ENCODE results near the gene POLE. TPM values are rescaled to one million over a fixed set of nuclear protein-coding genes. Genes with fewer than 3 reads are reported as not detected.
A peak's percentile ranks its signal among the peaks of the same experiment; 100 is the strongest.

Gene POLE
- total RNA-seq, 2 donors from 2014 or later = 41.3 to 45.7 TPM

GRCh38 chr12:132610051-132610759, 76.9 kb downstream of the POLE start, which contains the start of gene LRCOL1:
TSS of gene LRCOL1 (minus strand) at chr12:132610582. CDS start at chr12:132606251, 4,331 bp downstream.
- TF ChIP-seq CTCF (IDR thresholded peaks at IDR 0.05) = no peak
- peak within 1 kb of the TSS; percentile 29 for H3K4me3 ChIP-seq
- ATAC-seq (ENCODE audit: insufficient number of reproducible peaks, low FRiP score, low read depth) (no peak), DNase-seq (ENCODE audit: low spot score) (no peak)
- H3K27me3 ChIP-seq (replicated peaks; ENCODE audit: insufficient read depth) = no peaks in the 10 kb centered on the region
- no peaks in the 10 kb centered on the region for H3K36me3 ChIP-seq
- peaks cover 0 to 11% of the 10 kb centered on the region in 2 donors for H3K4me1 ChIP-seq (ENCODE audit: control insufficient read depth in 1 of 2, low read depth in 2 of 2)
- H3K9me3 ChIP-seq = no peaks in the 10 kb centered on the region
- H3K27ac ChIP-seq = no peak within 1 kb of the TSS

DNA sequence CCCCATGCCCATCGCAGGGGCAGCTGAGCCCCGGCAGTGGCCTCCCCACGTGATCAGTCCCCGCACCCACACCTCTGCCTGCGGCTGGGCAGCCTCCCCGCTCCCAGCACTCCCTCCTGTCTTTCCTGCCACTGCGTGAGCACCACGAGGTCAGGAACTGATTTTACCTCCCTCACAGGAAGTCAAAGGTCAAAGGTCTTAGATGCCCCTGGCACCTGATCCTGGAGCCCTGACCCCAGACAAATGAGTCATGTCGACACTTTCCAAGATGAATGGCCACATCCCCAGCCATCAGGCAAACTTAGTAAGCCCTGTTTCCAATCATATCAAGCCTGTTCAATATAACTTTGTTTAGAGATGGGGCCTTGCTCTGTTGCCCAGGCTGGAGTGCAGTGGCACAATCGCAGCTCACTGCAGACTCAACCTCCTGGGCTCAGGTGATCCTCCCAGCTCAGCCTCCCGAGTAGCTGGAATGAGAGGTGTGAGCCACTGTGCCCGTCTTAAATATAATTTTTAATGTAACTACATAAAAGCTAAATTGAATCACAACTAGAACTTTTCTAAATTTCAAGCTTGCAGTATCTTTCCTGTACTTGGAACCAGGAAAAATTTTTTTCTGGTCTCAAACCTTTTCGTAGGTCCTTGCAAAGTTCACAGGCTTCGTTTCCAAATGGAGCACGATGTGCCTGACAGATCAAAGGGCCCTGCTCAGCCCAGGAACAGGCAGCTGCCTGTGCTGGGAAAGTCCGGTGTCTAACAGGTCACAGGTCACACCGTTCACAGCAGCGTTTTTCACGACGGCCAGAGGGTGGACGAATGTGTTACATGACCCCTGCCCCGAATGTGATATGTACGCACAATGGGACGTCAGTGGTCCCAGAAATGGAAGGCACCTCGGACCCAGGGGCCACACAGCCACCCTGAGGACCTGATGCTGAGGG, 78.6 kb downstream of the POLE start:
- Histone ChIP-seq H3K36me3 (no peaks in the 10 kb centered on the region), H3K4me1 (ENCODE audit: control insufficient read depth in 1 of 2, low read depth in 2 of 2) (peaks cover 0 to 17% of the 10 kb centered on the region in 2 donors), H3K27ac (no peak overlapping the region), H3K27me3 (replicated peaks; ENCODE audit: insufficient read depth) (no peaks in the 10 kb centered on the region), H3K9me3 (no peaks in the 10 kb centered on the region), H3K4me3 (no peak overlapping the region)
- TF ChIP-seq CTCF (IDR thresholded peaks at IDR 0.05) = no peak
- no peak for ATAC-seq (ENCODE audit: insufficient number of reproducible peaks, low FRiP score, low read depth)
- no peak for DNase-seq (ENCODE audit: low spot score)

- no peaks in the 10 kb centered on the region for H3K9me3 ChIP-seq
- DNase-seq (ENCODE audit: low spot score) (no peak), ATAC-seq (ENCODE audit: insufficient number of reproducible peaks, low FRiP score, low read depth) (no peak)
- H3K36me3 ChIP-seq = no peaks in the 10 kb centered on the region
- no peak for TF ChIP-seq CTCF (IDR thresholded peaks at IDR 0.05)
- H3K27me3 ChIP-seq (replicated peaks; ENCODE audit: insufficient read depth) = no peaks in the 10 kb centered on the region
- peaks cover 0 to 17% of the 10 kb centered on the region in 2 donors for H3K4me1 ChIP-seq (ENCODE audit: control insufficient read depth in 1 of 2, low read depth in 2 of 2)
- no peak overlapping the region for H3K27ac ChIP-seq
- no peak overlapping the region for H3K4me3 ChIP-seq
These were observed 80.2 kb downstream of the POLE start for GRCh38 chr12:132606927-132607326.

GRCh38 chr12:132606466-132606865, 80.7 kb downstream of the POLE start:
- peaks cover 0 to 17% of the 10 kb centered on the region in 2 donors for H3K4me1 ChIP-seq (ENCODE audit: control insufficient read depth in 1 of 2, low read depth in 2 of 2)
- ATAC-seq (ENCODE audit: insufficient number of reproducible peaks, low FRiP score, low read depth) (no peak), DNase-seq (ENCODE audit: low spot score) (no peak)
- H3K27ac ChIP-seq = no peak overlapping the region
- no peaks in the 10 kb centered on the region for H3K27me3 ChIP-seq (replicated peaks; ENCODE audit: insufficient read depth)
- no peaks in the 10 kb centered on the region for H3K9me3 ChIP-seq
- no peak for TF ChIP-seq CTCF (IDR thresholded peaks at IDR 0.05)
- H3K36me3 ChIP-seq = no peaks in the 10 kb centered on the region
- no peak overlapping the region for H3K4me3 ChIP-seq

DNA sequence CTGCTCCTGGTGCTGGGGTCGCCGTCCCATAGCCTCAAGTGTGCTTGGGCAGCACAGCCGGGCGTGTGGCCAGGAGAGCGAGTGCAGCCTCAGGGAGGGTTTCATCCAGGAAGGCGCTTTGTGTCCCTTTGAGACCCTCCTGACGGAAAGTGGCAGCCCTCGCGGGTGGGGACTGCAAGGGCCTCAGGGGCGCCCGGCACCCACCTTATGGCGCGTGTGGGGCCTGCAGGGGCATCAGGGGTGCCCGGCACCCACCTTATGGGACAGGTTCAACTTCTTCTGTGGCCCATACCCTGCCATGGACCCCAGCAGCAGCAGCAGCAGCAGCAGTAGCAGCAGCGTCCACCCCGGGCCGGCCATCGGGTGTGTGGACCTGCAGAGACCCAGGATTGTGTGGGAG, 81.2 kb downstream of the POLE start:
- no peaks in the 10 kb centered on the region for H3K27me3 ChIP-seq (replicated peaks; ENCODE audit: insufficient read depth)

More for the DNA sequence above, 81.2 kb downstream of the POLE start:
- Histone ChIP-seq H3K27ac (no peak overlapping the region), H3K4me1 (ENCODE audit: control insufficient read depth in 1 of 2, low read depth in 2 of 2) (peaks cover 0 to 18% of the 10 kb centered on the region in 2 donors), H3K9me3 (no peaks in the 10 kb centered on the region), H3K4me3 (no peak overlapping the region), H3K36me3 (no peaks in the 10 kb centered on the region)
- ATAC-seq (ENCODE audit: insufficient number of reproducible peaks, low FRiP score, low read depth) (no peak), DNase-seq (ENCODE audit: low spot score) (no peak)
- no peak for TF ChIP-seq CTCF (IDR thresholded peaks at IDR 0.05)

Measured in thoracic aorta (tissue), 2 donors.